ENCODE results near the gene ZC3H12C.

The ZC3H12C gene

DNA sequence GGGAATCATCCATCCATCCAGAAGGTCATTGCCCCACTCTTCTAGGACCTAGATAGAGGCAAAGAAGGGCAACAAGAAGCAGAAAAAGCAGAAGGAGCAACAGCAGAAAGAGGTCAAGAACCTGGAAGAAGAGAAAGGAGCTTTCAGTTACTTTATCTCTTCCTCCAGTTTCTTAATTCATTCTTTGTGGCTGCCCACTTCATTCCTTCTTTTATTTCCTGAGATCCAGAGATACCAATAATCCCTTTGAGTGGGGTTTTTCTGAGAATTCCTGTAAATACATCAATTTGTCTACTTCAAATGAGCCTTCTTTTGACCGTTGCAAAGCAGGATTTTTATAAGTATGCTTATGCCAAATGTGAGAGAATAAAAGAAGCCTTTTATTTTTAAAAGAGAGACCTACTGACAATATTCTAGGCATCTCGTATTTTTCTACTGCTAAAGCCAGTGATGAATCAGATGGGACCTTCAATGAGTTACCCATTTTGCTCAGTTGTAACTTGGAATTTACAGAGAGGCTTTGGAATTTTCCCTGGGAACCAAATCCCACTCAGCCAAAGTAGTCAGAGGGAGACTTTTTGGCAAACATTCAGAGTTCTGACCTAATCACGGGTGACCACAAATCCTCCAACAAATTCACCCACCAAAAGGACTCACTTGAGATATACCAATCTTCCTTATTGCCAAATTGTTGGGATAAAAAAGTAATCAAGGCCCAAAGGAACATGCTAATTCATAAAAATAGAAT, 54.9 kb downstream of the ZC3H12C start:
- TF ChIP-seq, protein P1, sequence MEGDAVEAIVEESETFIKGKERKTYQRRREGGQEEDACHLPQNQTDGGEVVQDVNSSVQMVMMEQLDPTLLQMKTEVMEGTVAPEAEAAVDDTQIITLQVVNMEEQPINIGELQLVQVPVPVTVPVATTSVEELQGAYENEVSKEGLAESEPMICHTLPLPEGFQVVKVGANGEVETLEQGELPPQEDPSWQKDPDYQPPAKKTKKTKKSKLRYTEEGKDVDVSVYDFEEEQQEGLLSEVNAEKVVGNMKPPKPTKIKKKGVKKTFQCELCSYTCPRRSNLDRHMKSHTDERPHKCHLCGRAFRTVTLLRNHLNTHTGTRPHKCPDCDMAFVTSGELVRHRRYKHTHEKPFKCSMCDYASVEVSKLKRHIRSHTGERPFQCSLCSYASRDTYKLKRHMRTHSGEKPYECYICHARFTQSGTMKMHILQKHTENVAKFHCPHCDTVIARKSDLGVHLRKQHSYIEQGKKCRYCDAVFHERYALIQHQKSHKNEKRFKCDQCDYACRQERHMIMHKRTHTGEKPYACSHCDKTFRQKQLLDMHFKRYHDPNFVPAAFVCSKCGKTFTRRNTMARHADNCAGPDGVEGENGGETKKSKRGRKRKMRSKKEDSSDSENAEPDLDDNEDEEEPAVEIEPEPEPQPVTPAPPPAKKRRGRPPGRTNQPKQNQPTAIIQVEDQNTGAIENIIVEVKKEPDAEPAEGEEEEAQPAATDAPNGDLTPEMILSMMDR (IDR thresholded peaks at IDR 0.05; ENCODE audit: insufficient read depth, low read length, missing control alignments): no peak
- no peak overlapping the region for H3K4me3 ChIP-seq (ENCODE audit: low read depth, low read length)
- POLR2A ChIA-PET: no interaction called here
- peak; percentile 44 for DNase-seq (ENCODE audit: low read depth, low spot score)
- CTCF ChIA-PET: no interaction called here

DNA sequence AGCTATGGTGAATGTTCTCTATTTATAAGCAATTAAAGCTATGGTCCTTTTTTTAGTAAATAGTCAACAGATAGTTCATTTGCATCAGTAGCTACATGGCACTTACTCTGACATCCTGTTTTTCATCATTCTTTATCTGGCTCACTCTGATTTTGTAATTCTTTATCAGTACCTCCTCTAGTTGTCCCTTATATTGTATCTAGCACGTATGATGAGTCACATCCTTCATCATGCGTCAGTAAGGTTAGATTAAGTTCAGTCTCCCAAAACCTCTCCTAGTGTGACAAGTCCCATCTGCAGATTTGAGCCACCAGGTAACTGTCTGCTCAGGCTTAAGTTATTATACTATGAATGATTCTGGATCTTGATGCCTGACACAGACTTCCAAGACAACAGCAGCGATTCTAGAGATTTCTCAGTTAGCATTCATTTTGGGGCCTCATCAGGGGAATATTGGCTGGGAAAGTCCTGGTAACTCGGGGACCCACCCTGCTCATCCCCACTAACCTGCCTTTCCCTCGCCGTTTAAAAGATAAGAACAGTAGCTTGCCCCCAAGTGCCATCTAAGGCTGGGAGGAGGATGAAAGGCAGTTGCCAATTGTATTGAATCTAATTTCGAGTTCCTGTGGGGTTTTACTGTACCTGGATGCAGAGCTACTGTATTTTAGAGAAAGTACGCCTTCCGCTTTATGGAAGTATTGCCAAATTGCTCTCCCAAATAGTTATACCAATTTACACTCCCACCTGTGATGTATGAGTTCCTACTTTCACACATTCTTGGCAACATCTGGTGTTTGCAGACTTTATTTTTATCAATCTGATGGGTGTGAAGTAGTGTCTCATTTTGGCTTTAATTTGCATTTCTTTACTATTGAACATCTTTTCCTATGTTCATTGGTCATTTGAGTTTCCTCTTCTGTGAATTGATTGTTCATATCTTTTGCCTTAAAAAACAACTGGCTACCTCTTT, 55.9 kb downstream of the ZC3H12C start:
- peak; percentile 31 for DNase-seq (ENCODE audit: low read depth, low spot score)
- TF ChIP-seq, protein P1 (IDR thresholded peaks at IDR 0.05; ENCODE audit: insufficient read depth, low read length, missing control alignments): no peak
- no peak overlapping the region for H3K4me3 ChIP-seq (ENCODE audit: low read depth, low read length)
- ChIA-PET POLR2A (no interaction called here), CTCF (interaction anchor here (2.8 kb wide), 1 partner anchor 25 kb away, joined by 7 read pairs; no protein-coding TSS in a partner anchor)

DNA sequence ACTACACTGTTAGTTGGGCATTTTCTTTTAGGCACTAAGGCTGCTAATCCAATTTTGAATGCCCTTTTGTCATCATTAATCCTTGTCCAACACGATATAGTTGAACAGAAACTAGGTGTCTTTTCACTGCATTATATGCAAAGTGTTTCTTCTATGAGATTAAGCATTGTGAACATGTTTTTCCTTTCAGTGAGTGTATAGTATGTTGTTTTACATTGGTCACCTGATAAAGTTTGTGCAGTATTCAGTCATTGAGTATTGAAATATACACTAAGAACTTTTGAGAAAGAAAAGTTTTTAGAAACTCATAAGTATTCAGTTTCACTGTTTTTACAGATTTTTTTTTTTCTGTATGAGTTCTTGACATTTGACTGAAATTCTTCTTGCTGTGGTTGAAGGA, 59.0 kb downstream of the ZC3H12C start:
- TF ChIP-seq, protein P1 (IDR thresholded peaks at IDR 0.05; ENCODE audit: insufficient read depth, low read length, missing control alignments): no peak
- no peak for DNase-seq (ENCODE audit: low read depth, low spot score)
- POLR2A ChIA-PET: no interaction called here
- H3K4me3 ChIP-seq (ENCODE audit: low read depth, low read length): no peak overlapping the region
- CTCF ChIA-PET: interaction anchor here (1.1 kb wide), 1 partner anchor 21 kb away, joined by 3 read pairs; no protein-coding TSS in a partner anchor

DNA sequence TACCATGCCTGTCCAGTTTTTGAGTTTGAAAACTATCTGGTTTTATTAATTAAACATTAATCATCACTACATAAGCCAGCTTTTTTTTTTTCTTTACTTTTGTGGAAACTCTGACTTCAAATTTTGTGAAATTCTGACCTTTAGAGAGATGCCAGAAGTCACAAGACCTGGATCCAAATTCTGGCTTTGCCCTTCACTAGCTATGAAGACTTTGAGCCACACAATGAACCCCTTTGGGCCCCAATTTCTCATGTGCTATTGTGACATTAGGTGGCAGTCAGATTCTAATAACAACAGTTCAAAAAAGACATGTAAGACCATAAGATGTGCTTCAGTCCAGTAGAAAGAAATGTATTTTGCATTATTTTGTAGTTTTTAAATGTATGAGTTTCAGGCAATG, 60.3 kb downstream of the ZC3H12C start:
- POLR2A ChIA-PET: no interaction called here
- no peak for DNase-seq (ENCODE audit: low read depth, low spot score)
- TF ChIP-seq, protein P1 (IDR thresholded peaks at IDR 0.05; ENCODE audit: insufficient read depth, low read length, missing control alignments): no peak
- H3K4me3 ChIP-seq (ENCODE audit: low read depth, low read length): no peak overlapping the region
- CTCF ChIA-PET: interaction anchor here (1.1 kb wide), 1 partner anchor 20 kb away, joined by 3 read pairs; no protein-coding TSS in a partner anchor

DNA sequence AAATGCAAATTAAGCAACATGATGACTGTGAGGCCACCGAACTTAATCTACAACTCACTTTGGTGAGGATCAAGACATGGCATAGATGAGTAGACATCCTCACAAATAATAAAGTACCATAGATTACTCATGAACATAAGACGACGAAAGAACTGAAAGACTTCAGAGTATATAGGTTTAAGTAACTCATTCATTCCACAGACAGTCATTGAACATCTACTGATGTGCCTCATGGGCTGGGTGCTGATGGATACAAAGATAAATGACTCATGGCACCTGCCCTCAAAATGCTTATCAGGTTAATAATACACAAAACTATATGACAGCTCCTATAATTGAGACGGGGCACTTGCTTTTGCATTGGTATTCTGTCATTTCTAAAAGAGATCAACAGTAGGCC, 63.3 kb downstream of the ZC3H12C start:
- TF ChIP-seq, protein P1 (IDR thresholded peaks at IDR 0.05; ENCODE audit: insufficient read depth, low read length, missing control alignments): no peak
- no peak overlapping the region for H3K4me3 ChIP-seq (ENCODE audit: low read depth, low read length)
- ChIA-PET CTCF (interaction anchor here (1.0 kb wide), 1 partner anchor 17 kb away, joined by 3 read pairs; no protein-coding TSS in a partner anchor), POLR2A (no interaction called here)
- no peak for DNase-seq (ENCODE audit: low read depth, low spot score)
